HG03558 (cell line): ENCODE data around the gene GATA6.

Source experiments
- ATAC-seq: cut with Tn5 transposase; IDR thresholded peaks from one replicate; pipeline ENCODE4 v1.9.1; 2021; ENCODE audit warnings: moderate number of reproducible peaks; ENCODE audit not compliant: unreplicated experiment; ENCODE audit errors: extremely low read depth

GATA6 gene

DNA sequence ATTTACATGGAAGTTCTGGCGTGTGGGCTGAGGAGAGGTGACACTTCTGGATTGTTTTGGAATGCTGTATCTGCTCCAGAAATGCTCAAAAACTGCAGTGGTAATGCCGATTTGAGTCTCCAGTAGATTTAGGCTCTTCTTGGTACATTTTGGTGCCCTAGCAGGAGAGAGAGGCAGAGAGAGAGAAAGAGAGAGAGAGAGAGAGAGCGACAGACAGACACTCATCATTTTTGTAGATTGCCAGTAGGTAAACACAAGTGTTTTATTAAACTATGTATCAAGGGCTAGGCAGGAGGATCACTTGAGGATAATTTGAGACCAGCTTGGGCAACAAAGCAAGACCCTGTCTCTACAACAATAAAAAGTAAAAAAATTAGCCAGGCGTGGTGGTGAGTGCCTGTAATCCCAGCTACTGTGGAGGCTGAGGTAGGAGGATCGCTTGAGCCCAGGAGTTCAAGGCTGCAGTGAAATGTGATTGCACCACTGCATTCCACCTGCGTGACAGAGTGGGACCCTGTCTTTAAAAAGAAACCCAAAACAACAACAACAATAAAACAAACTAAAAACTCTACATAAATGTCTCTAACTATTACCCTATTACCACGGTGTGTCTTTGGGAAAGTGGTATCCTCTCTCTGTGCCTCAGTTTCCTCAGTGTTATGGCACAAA, 60.2 kb downstream of the GATA6 start:
- no peak for ATAC-seq

DNA sequence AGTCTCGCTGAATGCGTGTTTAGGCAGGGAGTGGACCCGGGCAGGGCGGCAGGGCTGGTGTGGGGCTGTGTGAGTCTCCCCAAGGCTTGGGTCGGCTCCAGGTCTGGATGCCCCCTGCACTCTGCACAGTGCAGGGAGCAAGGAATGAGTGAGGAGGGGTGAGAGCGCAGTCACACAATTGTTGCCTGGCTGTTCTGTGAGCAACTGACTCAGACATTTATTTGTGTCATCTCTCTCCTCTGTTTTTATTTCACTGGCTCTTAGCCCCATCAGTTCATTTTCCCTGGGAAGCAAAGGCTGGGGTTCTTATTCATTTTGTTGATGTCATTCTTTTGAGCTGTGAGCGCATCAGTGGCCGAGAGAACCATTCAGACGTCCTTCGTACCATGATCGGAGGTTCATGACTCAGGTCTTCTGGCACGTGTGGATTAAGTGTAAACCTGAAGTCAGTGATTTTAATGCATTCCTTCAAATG, 61.1 kb downstream of the GATA6 start:
- no peak for ATAC-seq

DNA sequence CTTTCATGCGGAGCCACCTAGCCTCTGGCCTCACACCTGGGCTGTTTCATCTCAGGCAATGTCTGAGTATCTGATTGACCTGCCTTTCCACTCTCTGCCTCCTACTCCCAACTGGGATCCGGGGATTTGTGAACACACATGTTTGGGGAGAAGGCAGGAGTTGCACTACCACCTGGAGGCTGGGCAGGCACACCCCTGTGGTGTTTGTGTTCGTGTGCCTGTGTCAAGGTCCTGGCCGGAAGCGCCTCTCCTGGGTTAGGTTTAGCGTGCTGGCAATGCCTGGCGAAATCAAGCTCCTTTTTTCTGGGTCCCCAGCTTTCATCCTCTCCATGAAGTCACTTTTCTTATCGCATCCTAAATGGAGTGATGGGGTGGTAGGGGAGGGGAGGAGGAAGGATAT, 63.9 kb downstream of the GATA6 start:
- ATAC-seq: no peak

DNA sequence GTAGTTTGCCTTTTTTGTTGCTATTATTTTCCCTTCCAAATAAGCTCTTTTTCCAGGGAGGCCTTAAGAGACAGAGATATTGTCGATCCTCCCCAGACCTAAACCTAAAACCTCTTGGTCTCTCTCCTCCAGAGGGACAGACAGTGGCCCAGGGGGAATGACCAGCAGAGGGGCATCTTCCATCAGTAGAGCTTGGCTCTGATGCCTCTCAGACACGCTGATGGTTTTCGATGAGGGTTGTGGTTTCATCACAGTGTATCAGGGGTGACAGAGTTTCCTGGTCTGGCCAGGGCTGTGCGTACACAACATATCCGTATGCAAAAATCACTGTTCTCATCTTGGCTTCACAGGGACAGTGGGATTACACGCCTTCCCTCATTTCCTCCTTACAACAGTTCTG, 68.6 kb downstream of the GATA6 start:
- no peak for ATAC-seq

DNA sequence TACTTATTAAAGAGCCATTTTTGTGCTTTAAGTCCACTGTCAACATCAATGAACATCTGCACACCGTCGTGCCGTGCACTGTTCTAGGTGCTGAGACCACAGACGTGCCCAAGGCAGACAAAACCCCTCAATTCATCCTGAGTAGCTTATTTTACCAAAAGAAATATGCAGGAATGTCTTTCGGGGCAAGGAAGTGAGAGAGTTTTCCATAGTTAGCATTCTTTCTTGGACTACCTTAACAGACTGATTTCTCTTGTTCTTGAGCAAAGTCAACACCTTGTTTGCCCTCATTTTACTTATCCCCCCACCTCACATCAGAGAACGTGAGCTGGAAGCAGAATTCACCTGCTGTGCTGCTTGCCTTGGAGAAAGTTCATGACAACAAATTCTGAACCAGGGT, 69.3 kb downstream of the GATA6 start:
- no peak for ATAC-seq

DNA sequence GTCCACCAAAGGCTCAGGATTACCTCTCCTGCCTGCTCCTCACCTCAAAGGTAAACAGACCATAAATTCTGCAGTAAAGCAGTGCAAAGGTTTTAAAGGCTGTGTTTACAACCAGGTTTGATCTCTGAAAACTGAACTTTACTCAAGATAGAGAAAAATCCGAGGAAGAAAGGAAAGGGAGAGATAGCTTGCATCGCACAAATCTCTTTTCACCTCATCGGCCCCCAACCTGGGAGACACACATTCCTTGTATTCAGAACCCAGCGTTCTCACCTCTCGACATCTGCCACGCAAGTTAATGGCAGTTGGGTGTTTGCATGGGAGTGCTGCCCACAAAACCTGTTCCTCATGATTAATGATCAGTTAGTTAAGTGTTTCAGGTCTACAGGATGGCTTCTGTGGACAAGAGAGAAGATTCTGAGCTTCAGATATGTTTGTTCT, 72.6 kb downstream of the GATA6 start:
- no peak for ATAC-seq

DNA sequence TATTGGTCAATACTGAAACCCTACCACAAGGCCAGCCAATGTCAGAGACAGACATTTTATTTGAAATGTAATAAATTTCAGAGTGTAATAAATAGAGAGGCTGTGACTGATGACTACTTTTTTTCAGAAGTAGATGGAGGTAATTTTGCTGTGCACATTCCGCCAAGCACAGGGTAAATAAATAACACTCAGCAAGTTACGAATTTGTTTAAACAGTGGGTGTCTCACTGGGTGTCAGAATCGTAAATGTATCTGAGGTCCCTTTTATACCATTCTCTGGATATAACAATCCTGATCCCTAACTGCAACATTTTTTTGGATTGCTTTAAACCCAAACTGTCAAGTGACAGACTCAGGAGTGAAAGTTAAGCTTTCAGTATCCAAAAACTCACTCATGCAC, 74.1 kb downstream of the GATA6 start:
- ATAC-seq: no peak

DNA sequence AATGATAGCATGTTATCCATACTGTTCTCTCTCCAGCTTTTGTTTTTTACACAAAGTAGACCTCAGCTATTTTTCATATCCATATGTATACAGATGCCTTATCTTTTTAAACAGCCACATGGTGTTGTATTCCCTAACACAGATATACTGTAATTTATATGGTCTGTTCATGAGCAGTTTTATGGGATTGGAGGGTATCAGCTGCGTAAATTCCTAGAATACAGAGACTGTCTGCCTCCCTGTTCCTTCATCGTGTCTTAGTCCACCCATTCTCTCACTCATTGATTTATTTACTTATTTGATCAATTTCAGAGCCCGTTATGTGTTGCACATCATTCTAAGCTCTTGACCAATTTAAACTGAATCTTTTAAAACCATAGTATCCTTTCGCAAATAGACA, 80.6 kb downstream of the GATA6 start:
- ATAC-seq: no peak

DNA sequence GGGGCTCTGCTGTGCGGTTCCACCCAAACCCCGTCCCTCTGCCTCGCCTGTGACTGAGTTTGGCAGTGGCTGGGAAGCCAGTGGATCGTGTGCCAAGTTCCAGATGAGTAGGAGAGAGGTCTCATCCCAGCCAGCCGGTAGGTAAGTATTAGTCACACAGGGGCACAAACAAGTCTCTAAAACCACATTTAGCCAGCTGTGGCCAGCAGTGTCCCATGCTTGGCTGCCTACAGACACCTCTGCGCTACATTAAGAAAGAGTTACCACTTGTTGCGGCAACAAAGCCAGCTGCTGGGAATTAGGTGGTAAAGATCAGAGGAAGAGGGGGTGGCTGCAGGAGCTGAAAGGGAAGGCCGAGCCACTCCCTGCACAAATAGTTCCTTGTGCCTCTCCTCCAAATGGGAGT, 81.2 kb downstream of the GATA6 start:
- ATAC-seq: no peak
